Prostate gland (tissue), 2 donors: Measurements from ENCODE around the gene MAFF.

Experiments
- POLR2A ChIP-seq: fragments of 450-650 bp; IDR thresholded peaks from one replicate; pipeline ENCODE4 v1.6.1; 2016; ENCODE audit warnings: antibody characterized with exemption, mild to moderate bottlenecking
- POLR2AphosphoS5 ChIP-seq: sonication (generic); formaldehyde crosslinking; IDR thresholded peaks from one replicate; pipeline ENCODE4 v1.6.1; 2017; ENCODE audit warnings: antibody characterized with exemption
- TF ChIP-seq, protein P1 (sequence below), 4 experiments: fragments of 200-600 bp in 2 of 4; fragments of 450-650 bp in 2 of 4; sonication (generic) in 2 of 4; IDR thresholded peaks; 1 replicate in 3 of 4; 2 replicates in 1 of 4; pipeline ENCODE4 v1.5.1; 2016 to 2019; ENCODE audit warnings: antibody characterized with exemption in 4 of 4, mild to moderate bottlenecking in 2 of 4, moderate library complexity in 2 of 4

DNA sequence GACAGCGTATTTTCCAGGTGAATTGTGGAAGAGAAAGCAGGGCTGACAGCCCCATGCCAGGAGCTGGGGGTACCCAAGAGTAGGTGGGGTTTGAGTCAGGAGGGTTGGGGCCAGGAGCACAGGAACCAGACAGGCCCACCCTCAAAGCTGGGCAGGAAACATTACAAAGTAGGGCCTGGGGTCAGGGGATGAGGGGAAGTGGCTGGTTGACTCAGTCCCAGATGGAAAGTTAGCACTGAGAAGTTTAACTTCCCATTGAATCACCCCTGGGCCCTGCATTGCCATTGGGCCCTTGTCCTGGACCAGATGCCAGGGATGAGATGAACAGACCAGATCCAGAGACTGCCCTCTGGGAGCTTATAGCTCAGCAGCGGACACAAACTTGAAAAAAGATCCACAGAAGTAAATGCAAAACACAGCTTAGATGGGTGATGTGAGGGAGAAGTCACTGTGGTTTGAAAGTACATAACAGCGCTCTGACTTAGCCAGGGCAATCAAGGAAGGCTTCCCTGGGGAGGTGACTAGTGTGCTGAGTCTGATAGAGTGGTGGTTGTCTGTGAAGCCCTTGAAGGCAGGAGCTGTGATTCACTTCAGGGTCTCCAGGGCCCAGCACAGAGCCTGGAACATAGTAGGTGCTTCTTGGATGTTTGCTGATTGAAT, 2.2 kb downstream of the MAFF start:
- TF ChIP-seq POLR2AphosphoS5 (no peak), POLR2A (no peak)
- TF ChIP-seq, protein P1, sequence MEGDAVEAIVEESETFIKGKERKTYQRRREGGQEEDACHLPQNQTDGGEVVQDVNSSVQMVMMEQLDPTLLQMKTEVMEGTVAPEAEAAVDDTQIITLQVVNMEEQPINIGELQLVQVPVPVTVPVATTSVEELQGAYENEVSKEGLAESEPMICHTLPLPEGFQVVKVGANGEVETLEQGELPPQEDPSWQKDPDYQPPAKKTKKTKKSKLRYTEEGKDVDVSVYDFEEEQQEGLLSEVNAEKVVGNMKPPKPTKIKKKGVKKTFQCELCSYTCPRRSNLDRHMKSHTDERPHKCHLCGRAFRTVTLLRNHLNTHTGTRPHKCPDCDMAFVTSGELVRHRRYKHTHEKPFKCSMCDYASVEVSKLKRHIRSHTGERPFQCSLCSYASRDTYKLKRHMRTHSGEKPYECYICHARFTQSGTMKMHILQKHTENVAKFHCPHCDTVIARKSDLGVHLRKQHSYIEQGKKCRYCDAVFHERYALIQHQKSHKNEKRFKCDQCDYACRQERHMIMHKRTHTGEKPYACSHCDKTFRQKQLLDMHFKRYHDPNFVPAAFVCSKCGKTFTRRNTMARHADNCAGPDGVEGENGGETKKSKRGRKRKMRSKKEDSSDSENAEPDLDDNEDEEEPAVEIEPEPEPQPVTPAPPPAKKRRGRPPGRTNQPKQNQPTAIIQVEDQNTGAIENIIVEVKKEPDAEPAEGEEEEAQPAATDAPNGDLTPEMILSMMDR (IDR thresholded peaks at IDR 0.05), result no peak
